ENCODE results near the gene EXOC4.

Gene EXOC4

GRCh38 chr7:133540096-133540860 is 287.4 kb downstream of the EXOC4 start:
- no peak for DNase-seq (ENCODE audit: low spot score)

- no peak for DNase-seq (ENCODE audit: low spot score)
Measured at GRCh38 chr7:133542209-133542780, 289.4 kb downstream of the EXOC4 start.

DNA sequence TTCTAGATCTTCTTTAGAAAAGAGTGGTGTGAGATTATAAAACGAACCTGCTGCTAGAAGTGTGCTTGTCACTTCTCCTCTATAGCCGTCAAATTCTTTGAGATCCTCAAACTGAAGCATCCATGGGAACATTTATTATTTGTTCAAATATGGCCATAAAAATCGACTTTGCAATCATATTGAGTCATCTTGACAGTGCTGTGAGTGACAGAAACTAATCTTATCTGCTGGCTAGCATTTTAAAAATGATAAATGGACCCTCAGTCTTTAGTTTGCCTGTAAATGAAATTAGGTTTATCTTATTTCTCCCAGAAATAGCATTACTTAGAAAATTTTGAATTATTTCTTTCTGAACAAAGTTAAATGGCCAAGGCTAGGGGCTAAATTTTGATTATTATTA is 290.8 kb downstream of the EXOC4 start:
- no peak for DNase-seq (ENCODE audit: low spot score)

GRCh38 chr7:133545618-133546017 is 292.7 kb downstream of the EXOC4 start:
- no peak for DNase-seq (ENCODE audit: low spot score)

GRCh38 chr7:133547981-133548380 is 295.1 kb downstream of the EXOC4 start:
- DNase-seq (ENCODE audit: low spot score), result no peak

GRCh38 chr7:133549633-133550032 is 296.8 kb downstream of the EXOC4 start:
- DNase-seq (ENCODE audit: low spot score), result no peak

DNA sequence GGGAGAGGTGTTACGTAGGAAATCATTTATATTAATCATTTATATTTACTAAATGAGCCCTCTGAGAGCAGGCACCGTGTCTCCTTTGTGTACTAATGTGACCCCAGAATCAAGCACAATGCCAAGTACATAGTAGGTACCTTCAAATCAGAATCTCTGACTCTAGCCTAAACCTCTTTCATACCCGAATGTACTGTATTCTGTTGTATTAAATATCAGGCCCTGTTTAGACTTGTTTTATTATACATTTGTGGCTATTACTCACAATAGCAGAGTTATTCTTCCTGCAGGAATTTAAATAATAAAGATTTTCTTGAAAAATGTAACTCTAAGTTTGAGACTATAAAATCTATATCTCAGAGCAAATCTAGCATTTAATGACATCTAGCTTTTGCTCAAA is 297.3 kb downstream of the EXOC4 start:
- no peak for DNase-seq (ENCODE audit: low spot score)

DNA sequence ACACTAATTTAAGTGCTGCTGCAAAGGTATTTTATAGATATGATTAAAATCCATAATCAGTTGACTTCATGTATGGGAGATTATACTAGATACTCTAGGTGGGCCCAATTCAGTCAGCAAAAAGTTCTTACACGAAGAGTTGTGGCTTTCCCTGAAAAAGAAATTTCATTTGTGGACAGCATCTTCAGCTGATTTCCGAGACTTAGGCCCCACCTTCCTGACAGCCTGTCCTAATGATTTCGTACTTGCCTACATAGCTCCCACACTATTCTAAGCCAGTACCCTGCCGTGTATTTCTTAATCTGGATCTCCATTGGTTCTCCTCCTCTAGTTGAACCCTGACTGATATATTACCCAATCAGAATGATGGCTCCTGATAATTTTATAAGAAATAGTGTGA is 297.9 kb downstream of the EXOC4 start:
- DNase-seq (ENCODE audit: low spot score), result no peak

DNA sequence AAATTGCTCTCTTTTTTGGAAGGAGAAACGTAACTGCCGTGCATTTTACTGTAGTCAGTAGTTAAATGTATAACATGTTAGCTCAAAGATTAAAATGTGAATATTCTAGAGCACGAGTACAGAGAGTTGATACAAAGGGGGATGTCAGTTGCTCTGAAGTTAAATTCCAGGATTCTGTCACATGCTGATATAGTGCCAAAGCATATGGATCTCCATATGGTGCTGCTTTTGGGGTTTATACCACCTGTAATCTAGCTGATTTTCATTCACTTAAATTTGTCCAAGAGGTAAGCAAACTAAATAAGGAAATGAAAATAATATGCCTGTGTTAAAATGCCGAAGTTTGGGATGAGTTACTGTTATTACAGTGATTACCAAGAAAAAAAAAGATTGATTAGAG is 298.6 kb downstream of the EXOC4 start:
- no peak for DNase-seq (ENCODE audit: low spot score)

DNA sequence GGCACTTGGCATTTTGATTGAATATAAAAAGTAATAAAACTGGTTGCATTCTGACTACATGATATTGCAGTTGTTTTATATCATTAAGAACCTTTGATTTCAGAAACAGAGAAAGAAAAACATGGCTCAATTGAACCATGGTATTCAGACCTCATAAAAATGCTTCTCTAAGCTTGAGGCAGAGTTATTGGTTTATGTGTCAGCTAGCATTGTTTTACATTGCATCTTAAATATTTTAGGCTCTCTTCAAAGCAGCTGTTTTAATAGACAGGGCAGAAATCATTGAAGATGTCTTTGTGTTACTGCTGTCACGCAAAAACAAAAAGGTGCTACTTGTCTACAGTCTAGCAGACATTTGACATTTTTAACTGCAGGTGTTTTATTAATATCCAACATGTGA is 299.2 kb downstream of the EXOC4 start:
- no peak for DNase-seq (ENCODE audit: low spot score)

DNA sequence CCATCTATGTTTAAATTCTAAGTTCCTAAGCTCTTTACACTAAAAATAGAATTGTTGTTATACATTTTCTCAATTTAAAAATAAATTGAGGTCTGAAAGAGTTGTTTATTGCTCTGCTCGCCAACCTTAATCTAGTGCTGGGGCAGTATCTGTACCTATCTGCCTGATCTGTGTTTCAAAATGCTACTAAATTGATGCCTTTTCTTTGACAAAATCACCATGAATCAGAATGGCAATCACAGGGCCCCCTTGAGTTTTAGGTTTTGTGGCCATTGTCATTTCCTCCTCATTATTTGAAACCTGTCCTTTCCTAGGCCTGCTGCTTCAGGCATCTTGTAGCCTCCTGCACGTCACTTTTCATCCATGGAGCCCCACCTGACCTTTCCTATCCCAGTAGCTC is 301.5 kb downstream of the EXOC4 start:
- DNase-seq (ENCODE audit: low spot score), result no peak

- no peak for DNase-seq (ENCODE audit: low spot score)
Measured at GRCh38 chr7:133556048-133556447, 303.2 kb downstream of the EXOC4 start.

- DNase-seq (ENCODE audit: low spot score), result no peak
Measured at GRCh38 chr7:133556553-133556952, 303.7 kb downstream of the EXOC4 start.

DNA sequence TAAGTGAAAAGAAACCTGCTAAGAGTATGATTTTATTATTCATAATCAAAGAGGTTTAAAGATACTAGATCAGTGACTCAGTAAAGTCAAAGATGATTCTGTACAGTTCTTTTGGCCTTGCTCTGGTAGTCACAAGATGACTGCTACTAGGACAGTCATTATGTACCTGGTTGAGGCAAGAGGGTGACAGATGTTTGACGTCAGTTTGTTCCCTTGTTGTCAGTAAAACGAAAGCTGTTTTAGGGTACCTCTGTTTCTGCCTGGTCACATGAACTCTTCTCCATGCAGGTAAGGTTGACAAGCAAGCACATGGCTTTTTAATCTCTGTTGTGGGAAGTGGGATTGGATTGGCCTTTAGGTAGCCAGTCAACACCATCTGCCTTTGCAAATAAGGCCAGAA is 308.0 kb downstream of the EXOC4 start:
- no peak for DNase-seq (ENCODE audit: low spot score)

- DNase-seq (ENCODE audit: low spot score), result no peak
Measured at GRCh38 chr7:133561396-133561795, 308.5 kb downstream of the EXOC4 start.

DNA sequence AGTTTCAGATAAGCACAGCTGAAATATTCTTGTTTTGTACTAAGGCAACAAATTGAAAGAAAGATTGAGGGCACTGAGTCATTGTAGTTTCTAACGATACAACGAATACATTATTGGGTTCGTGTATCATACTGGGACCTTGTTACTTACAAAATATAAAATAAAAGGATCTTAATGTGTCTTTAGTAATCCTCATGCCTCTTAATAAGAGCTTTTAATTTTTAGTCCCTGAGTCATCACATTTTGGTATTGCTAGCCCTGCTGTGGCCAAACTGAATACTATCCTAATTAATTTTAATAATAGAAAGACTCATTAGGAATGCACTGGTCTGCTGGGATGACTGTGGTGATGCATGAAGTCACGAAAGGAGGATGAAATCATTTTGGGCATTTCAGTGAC is 309.7 kb downstream of the EXOC4 start:
- no peak for DNase-seq (ENCODE audit: low spot score)

DNA sequence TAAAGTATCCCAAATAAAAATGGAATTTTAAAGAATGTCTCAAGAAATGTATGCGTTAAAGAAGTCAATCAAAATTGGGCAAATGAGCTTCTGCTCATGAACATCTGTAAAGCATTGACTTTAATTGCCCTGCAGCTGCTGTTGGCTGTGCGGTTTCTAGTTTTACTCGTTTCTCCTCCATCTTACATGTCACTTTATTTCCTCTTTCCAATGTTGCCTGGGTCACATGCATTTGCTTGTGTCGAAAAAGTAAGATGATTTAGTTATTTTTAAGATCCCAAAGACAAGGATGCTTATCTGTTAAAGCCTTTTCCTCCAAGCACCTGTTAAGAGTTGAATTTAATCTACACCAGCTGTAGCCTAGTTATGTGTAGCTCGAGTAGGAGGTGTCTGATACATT is 310.4 kb downstream of the EXOC4 start:
- no peak for DNase-seq (ENCODE audit: low spot score)

- DNase-seq (ENCODE audit: low spot score), result no peak
Measured at GRCh38 chr7:133564484-133564883, 311.6 kb downstream of the EXOC4 start.

DNA sequence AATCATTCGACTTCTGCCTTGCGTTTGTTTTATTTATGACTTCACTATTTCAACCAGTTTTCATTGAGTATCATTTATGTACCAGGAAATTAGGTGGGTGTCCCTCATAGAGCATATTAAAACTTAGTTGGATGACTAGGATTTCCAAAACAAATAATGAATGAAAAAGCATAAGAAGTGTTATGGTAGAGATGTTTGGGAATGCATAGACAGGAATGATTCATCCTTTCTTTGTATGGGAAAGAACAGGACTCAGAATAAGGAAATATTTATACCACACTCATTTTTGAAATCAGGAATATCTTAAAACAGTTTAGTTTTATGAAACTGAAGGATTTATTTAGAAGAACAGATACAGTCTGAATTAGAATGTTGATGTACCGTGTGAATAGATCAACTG is 315.7 kb downstream of the EXOC4 start:
- DNase-seq (ENCODE audit: low spot score), result no peak

DNA sequence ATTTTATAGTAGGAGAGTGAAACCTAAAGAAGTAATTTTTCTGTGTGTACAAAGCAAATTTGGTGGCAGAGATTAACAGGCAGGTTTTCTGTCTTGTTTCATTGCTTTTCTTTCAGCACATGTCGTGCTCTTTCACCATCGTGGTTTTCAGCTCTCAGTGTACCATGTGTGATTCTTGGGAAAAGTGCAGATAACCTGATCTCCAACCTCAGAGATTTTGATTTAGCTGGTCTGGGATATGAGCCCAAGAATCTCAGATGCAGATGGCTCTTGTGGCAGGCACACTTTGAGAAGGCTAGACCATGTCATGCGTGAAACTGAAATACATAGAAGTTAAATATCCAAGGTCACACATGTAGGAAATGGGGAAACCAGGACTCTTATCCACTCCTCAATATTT is 317.4 kb downstream of the EXOC4 start:
- no peak for DNase-seq (ENCODE audit: low spot score)

DNA sequence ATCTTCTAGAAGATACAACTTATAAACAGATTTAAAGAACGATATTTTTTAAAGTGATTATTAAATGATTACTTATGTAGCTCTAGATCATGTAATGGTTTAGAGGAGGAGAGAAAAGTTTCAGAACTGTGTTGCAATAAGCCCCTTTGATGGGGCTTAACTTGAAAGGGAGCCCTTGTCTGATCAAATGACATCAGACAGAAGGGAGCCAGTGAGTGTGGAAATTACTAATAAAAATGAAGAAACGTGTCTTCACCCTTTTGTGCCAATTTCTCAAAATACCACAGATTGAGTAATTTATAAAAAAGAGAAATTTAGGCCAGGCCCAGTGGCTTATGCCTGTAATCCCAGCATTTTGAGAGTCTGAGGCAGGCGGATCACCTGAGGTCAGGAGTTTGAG is 318.2 kb downstream of the EXOC4 start:
- no peak for DNase-seq (ENCODE audit: low spot score)

DNA sequence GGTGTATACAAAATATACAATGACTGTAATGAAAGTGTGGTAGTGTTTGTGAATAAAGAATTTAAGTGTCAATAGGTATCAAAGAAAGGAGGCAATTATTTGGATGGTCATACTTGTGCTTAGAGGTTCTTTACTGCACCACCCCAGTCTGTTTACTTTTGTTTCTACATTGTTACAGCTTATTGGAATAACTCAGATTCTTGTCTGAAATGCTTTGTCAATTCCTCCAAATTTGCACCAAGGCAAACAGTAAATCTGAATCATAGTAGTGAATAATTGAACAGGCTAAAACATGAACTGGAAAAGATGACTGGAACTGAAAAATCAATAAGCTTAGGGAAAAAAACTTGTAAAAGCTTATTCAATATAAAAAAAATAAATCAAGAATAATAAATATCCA is 319.2 kb downstream of the EXOC4 start:
- no peak for DNase-seq (ENCODE audit: low spot score)

GRCh38 chr7:133572843-133573242 is 320.0 kb downstream of the EXOC4 start:
- no peak for DNase-seq (ENCODE audit: low spot score)
